ENCODE data around the gene TEX9.

GRCh38 chr15:56425276-56425675 lies 60.0 kb downstream of the TEX9 start:
- TF ChIP-seq CTCF (IDR thresholded peaks at IDR 0.05; ENCODE audit: insufficient read depth, low read depth, low read length) (no peak), EZH2 (IDR thresholded peaks at IDR 0.05; ENCODE audit: insufficient read depth, low read length) (no peak)

Data from astrocyte (in vitro differentiated cells and primary cell).